ENCODE results near the gene PHACTR4.
A peak's percentile ranks its signal among the peaks of the same experiment; 100 is the strongest.
"Not testable (repeated sequence)": the region's sequence is repeated elsewhere in the genome, so short reads cannot be mapped to it uniquely, and the experiment has no call there.

Gene PHACTR4

DNA sequence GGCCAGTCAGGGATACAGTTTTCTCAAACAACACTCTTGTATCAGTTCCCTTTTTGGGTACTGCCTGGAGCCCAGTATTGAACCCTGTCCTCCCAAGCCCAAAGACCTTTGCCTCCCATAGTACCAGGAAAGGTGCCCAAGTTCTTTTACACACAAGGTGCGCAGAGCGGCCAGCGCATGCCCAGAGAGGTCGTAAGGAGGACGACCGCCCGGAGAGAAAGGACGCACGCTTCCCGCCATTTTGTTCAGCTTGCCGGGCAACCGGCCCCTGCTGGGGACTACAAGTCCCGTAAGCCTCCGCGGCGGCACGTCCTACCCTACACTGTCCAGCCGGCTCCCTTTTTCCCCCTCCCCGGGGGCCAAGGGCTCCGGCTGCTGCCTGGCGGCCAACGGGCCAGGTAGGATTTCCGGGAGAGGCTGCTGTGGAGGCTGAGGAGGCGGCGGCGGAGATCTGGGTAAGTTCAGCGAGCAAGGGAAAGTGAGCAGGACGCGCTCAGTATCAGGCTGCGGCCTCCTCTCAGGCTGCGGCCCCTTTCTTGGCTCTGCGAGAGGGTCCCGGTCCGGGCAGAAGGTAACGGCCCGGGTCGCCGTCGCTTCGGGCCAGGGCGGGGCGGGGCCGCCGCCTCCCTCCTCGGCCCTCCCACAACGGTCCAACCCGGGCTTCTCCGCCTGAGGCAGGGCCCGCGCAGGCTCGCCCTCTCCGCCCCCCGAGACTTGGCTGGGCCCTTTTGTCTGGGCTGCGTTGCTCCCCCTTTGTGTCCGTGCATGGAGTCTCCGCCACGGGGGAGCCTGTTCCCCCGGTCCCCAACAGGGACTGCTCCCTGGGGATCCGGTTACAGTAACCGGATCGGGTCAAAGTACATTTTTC, at the start of gene PHACTR4:
Gene PHACTR4, plus strand, starts transcription at position 370 of the 868 bp plus-strand sequence. CDS start 37,708 bp downstream, outside the sequence.
- Histone ChIP-seq H3K27ac (peak within 1 kb of the TSS; percentile 88 to 99 (median 95)), H3K4me3 (peak within 1 kb of the TSS; percentile 73 to 99 (median 81))

DNA sequence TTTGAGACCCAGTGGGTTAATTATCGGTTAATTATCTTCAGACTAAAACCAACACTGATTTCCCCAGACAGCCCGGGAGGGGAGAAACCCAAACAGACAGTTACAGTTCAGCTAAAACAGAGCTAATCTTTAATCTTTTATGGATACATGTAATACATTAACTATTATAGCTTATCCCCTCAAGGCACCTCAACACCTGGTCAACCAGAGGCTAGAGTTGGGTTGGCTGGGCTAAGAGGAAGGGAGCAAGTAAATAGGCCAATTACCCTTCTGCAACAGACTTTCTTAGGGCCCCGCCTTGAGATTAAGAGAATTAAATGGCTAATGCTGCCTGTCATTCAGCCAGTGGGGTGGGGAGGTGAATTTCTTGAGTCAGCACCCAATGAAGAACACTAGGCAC, 47.3 kb upstream of the PHACTR4 start:
- H3K27ac ChIP-seq: no peak overlapping the region
- no peak overlapping the region for H3K4me3 ChIP-seq

DNA sequence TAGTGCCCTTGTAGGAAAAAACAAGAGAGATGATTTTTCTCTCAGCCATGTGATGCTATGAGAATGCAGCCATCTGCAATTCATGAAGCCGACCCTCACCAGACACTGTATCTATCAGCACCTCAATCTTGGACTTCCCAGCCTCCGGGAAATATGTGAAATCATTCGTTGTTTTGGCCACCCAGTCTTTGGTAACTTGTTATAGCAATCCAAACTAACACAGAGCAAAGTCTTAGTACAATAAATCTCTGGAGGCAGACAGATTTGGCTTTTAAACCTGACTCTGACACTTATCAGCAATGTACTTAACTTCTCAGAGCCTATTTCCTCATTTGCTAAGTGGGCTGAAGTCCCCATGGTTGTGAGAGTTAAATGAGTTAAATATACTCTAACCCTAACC, 45.8 kb upstream of the PHACTR4 start:
- Histone ChIP-seq H3K4me3 (no peak overlapping the region), H3K27ac (no peak overlapping the region)

DNA sequence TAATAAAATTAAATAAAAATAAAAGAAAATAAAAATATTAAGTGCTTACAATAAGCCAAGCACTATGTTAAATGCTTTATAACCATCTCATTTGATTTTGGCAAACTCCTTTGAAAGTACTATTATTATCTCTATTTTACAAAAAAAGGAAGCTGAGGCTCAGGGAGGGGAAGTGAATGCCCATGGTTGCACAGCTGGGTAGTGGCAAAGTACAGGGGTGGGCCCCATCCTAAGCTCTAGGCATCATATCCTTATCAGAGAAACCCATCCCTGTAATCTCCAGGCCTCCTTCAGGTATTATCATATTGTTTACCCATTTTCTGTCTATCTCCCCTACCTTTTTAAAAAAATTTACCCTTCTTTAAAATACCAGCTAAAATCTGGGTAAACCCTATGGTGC, 43.0 kb upstream of the PHACTR4 start:
- peak overlapping the region in 2 of 21 experiments; percentile 9 to 90 for H3K27ac ChIP-seq
- no peak overlapping the region for H3K4me3 ChIP-seq

DNA sequence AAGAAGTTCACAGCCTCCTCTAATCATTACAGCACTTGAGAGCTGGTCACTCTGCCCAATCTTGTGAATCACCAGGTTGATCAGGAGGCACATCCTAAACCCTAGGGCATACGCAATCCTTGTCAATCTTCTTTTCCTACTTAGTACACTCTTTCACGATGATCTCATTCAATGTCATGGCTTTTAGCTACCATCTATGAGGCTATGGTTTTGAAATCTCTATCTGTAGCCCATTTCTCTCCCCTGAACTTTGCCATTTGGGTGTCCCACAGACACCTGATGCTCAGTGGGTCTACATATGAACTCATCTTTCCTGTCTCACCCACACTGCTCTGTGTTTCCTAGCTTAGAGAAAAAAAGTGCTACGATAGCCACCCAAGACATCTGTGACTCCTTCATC, 42.6 kb upstream of the PHACTR4 start:
- Histone ChIP-seq H3K4me3 (no peak overlapping the region), H3K27ac (peak overlapping the region in 3 of 21 experiments; percentile 9 to 92 (median 90))

DNA sequence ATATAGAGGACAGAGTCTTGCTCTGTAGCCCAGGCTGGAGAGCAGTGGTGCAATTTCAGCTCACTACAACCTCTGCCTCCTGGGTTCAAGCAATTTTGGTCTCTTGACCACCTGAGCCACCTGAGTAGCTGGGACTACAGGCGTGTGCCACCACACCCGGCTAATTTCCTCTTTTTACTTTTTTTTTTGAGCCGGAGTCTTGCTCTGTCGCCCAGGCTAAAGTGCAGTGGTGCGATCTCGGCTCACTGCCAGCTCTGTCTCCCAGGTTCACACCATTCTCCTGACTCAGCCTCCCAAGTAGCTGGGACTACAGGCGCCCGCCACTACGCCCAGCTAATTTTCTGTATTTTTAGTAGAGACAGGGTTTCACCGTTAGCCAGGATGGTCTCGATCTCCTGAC, 42.1 kb upstream of the PHACTR4 start:
- H3K27ac ChIP-seq: peak overlapping the region in 4 of 21 experiments; percentile 9 to 92 (median 58)
- not testable (repeated sequence) for H3K4me3 ChIP-seq

DNA sequence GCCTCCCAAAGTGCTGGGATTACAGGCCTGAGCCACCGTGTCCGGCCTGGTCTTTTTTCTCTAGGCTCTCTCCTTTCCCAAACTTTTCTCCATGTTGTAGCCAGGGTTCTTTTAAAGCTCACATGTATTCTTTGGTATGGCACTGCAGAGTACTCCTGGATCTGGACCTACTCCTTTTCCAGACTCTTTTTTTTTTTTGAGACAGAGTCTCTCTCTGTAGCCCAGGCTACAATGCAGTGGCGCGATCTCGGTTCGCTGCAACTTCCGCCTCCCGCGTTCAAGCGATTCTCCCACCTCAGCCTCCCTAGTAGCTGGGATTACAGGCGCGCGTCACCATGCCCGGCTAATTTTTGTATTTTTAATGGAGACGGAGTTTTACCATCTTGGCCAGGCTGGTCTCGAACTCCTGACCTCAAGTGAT, 41.3 kb upstream of the PHACTR4 start:
- Histone ChIP-seq H3K27ac (peak overlapping the region in 20 of 21 experiments; percentile 46 to 95 (median 90)), H3K4me3 (peak overlapping the region; percentile 45 to 68 (median 60))

DNA sequence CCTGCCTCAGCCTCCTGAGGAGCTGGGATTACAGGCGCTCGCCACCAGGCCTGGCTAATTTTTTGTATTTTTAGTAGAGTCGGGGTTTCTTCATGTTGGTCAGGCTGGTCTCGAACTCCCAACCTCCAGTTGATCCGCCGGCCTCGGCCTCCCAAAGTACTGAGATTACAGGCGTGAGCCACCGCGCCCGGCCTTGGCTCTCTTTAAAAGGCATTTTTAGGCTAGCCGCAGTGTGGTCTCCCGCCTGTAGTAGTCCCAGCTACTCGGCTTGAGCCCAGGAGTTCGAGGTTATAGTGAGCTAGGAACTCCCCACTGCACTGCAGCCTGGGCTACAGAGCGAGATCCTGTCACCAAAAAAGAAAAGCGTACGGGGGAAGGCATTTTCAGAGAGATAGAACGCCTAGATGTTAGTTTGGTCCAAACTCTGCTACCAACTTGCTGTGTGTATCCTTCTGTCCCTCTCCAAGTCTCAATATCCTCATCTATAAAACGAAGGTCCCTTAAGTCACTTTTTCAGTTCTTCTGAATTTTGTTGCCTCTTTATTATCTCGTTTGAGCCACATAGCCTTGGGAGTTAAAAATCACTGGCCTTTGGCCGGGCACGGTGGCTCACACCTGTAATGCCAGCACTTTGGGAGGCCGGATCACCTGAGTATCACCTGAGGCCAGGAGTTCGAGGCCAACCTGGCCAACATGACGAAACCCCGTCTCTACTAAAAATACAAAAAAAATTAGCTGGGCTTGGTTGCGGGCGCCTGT, 40.0 kb upstream of the PHACTR4 start:
- Histone ChIP-seq H3K4me3 (peak overlapping the region; percentile 45 to 68 (median 60)), H3K27ac (peak overlapping the region; percentile 73 to 95 (median 90))

DNA sequence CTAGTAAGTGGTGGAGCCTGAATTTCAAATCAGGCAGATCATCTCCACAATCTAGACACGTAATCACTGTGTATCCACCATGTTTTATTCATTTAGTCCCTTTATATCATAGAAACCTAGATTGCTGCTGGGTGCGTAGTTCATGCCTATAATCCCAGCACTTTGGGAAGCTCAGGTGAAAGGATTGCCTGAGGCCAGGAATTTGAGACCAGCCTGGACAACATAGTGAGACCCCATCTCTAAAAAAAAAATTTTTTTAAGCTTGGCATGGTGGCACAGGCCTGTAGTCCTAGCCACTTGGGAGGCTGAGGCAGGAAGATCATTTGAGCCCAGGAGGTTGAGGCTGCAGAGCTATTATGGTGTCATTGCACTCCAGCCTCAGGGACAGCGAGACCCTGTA, 30.6 kb upstream of the PHACTR4 start:
- no peak overlapping the region for H3K4me3 ChIP-seq
- no peak overlapping the region for H3K27ac ChIP-seq

DNA sequence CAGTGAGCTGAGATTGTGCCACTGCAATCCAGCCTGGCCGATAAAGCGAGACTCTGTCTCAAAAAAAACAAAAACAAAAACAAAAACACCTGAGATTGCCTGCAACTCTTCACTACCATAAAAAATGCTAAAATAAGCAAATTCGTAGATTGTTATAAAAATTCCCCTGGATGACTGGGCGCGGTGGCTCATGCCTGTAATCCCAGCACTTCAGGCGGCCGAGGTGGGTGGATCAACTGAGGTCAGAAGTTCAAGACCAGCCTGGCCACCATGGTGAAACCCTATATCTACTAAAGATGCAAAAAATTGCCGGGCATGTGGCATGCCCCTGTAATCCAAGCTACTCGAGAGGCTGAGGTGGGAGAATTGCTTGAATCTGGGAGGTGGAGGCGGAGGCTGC, 30.0 kb upstream of the PHACTR4 start:
- no peak overlapping the region for H3K4me3 ChIP-seq
- H3K27ac ChIP-seq: no peak overlapping the region

DNA sequence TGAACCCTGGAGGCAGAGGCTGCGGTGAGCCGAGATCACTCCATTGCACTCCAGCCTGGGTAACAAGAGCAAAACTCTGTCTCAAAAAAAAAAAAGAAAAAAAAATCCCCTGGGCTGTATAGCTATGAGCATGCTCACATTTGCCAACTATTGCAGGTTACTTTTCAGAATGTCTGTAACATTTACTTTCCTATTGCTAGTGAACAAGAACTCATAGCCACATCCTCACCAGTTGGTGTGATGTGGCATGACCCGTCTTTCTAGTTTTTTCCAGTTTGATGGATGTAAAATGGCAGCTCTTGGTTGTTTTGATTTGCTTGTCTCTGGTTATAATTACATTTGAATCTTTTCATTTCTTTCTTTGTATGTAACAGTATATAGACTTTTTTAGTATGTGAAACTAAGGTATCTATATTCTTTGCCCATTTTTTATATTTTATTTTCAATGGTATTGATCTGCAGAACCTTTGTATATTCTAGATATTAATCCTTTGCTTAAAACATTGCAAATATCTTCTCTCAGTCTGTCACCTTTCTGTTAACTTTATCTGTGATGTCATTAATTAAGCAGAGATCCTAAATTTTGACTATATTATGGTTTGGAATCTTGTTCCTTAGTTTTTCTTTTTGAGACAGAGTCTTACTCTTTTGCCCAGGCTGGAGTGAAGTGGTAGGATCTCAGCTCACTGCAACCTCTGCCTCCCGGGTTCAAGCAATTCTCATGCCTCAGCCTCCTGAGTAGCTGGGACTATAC, 29.1 kb upstream of the PHACTR4 start:
- Histone ChIP-seq H3K4me3 (no peak overlapping the region), H3K27ac (no peak overlapping the region)

DNA sequence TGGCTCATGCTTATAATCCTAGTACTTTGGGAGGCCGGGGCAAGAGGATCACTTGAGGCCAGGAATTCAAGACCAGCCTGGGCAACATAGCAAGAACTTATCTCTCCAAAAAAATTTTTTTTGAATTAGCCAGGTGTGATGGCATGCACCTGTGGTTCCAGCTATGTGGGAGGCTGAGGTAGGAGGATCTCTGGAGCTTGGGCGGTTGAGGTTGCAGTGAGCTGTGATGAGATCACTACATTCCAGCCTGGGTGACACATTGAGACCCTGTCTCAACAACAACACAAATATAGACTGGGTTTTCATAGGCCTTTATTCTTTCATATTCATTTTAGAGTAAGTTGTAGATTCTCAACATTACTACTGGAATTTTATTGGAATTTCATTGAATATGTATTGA, 27.9 kb upstream of the PHACTR4 start:
- Histone ChIP-seq H3K4me3 (no peak overlapping the region), H3K27ac (no peak overlapping the region)

DNA sequence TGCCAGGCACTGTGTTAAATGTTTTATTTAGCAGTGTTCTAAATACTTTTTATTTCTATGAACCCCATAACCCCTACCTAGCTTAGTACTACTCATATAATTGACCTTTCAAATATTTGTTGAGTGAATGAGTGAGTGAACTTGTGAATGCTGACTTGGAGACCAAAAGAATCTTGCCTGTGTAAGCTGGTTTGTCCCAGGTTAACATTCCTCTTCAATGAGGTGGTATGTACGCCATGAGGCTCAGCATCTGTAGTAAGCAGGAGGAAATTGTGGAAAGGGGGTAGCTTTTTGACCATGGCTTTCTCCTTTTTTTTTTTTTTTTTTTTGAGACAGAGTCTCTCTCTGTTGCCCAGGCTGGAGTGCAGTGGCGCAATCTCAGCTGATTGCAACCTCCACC, 26.1 kb upstream of the PHACTR4 start:
- H3K27ac ChIP-seq: no peak overlapping the region
- no peak overlapping the region for H3K4me3 ChIP-seq

DNA sequence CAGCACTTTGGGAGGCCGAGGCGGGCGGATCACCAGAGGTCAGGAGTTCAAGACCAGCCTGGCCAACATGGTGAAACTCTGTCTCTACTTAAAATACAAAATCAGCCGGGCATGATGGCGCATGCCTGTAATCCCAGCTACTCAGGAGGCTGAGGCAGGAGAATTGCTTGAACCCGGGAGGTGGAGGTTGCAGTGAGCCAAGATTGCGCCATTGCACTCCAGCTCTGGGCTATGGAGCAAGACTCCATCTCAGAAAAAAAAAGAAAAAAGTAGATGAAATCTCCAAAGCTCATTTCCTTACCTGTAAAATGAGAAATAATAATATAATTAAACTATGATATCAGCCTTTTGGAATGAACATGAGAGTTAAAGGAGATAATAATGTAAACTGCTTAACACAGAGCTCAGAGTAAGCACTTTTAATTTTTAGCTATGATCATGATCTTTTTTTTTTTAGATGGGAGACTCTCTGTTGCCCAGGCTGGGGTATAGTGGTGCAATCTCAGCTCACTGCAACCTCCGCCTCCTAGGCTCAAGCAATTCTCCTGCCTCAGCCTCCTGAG, 16.2 kb upstream of the PHACTR4 start:
- not testable (repeated sequence) for H3K4me3 ChIP-seq
- H3K27ac ChIP-seq: peak overlapping the region in 4 of 21 experiments; percentile 11 to 42 (median 30)

DNA sequence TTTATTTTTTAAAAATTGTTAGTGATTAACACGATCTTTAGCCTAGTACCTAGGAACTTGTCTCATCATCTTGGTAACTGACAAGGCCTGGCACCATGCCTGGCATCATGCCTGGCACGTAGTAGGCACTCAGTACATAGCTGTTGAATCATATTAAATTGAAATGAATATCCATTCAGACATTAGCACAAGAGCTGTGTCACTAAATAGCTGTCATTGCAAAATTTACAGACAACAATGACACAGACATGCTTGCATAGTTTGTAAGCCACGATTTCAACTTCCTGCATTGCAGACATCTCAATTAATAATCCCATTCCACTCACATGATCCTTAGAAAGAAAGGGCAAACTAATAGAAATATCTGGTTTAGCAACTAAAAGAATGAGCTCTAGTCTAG, 15.4 kb upstream of the PHACTR4 start:
- H3K27ac ChIP-seq: peak overlapping the region in 3 of 21 experiments; percentile 25 to 42 (median 35)

DNA sequence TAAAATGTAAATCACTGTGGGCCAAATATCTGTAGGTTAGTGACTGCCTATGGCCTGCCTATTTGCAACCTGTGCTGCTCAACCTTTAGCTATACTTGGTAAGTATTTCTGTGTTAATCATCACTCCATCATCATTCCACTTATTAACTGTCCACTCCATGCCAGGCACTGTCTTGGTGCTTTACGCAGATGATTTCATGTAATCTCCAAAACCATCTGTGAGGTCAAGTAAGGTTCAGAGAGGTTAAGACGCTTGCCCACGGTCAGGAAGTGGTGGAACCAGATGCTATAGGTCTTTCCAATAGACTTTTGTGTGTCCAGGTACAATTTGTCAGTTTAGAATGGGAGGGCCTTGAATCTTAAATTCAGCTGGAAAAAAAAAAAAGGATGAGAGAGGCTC, 10.8 kb upstream of the PHACTR4 start:
- Histone ChIP-seq H3K4me3 (no peak overlapping the region), H3K27ac (no peak overlapping the region)

More for the DNA sequence above, 15.4 kb upstream of the PHACTR4 start:
- no peak overlapping the region for H3K4me3 ChIP-seq

DNA sequence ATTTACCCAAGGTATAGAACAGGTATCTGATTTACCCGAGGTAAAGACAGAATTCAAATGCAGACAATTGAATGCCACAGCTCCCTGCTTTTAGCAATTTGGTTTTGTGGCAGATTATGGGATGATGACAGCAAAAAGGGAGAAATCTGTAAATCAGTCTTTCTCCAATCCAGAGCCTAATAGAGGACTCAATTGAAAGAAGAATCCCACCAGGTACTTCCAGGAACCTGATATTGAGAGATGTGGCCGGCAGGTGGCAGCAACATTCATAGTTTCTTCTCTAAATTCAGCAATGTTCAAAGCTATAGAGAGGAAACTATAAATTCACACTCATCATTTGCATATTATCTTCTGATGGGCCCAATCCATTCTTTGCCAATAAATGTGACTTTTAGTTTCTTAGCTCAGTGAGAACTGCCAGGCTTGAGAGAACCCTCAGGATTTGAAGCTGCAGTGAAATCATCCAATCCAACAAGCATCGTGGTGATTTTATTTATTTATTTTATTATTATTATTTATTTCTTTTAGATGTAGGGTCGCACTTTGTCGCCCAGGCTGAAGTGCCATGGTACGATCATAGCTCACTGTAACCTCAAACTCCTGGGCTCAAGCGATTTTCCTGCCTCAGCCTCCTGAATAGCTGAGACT, 9.8 kb upstream of the PHACTR4 start:
- no peak overlapping the region for H3K4me3 ChIP-seq
- H3K27ac ChIP-seq: no peak overlapping the region

DNA sequence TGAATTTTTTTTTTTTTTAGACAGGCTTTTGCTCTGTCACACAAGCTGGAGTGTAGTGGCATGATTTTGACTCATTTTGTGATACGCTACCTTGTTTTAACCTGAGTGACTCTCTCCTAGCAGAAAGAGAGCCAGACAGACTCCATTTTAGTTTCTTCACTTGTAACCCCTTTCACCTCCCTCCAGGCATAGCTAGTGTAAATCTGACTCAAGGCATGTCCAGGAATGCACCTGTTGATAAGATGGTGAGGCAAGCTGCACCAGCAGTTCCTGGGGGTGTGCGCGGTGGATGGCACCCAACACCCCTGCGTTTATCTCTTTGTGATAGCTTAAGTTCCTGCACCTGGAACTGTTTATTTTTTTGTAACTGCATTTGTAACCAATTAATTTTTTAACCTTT, 4.7 kb upstream of the PHACTR4 start:
- H3K4me3 ChIP-seq: no peak overlapping the region
- H3K27ac ChIP-seq: no peak overlapping the region

DNA sequence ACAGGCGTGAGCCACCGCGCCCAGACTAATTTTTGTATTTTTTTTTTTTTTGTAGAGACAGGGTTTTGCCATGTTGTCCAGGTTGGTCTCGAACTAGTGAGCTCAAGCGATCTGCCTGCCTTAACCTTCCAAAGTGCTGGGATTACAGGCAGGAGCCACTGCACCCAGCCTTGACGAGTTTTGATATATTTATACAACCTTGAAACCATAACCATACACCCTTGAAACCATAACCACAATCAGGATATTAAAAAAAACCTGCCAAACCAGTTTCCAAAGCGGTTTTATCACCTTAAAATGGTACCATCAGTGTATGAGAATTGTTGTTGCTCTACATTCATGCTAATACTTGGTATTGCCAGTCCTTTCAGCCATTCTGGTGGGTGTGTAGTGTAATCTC, 3.7 kb upstream of the PHACTR4 start:
- H3K27ac ChIP-seq: no peak overlapping the region
- H3K4me3 ChIP-seq: no peak overlapping the region

All from skin epidermis (tissue), 12 donors.